HCT116 (cell line): ENCODE measurements around the gene ZNF358. TPM values are rescaled to one million over a fixed set of nuclear protein-coding genes. Genes with fewer than 3 reads are reported as not detected.

Experiments used
- ATAC-seq: fragments of 200-7000 bp; cut with Tn5 transposase; 2 replicates; pipeline ENCODE4 v1.9.1; 2020; ENCODE audit warnings: mild to moderate bottlenecking, moderate library complexity
- BruUV-seq: library from RNA; stranded (reverse); fragments of 400-500 nt; replicated peaks from 2 replicates; lab custom pipeline; 2021; lab: Mats Ljungman, UMichigan
- CTCF ChIA-PET: fragments of 300-600 bp; sonication (Branson Sonifier 250); formaldehyde crosslinking; loops from one replicate; lab custom pipeline; 2021; ENCODE audit warnings: antibody characterized with exemption; lab: Charles Lee
- POLR2A ChIA-PET: fragments of 300-600, 350-600 bp; sonication (Branson Sonifier 250); formaldehyde crosslinking; loops from one replicate; lab custom pipeline; 2021; ENCODE audit warnings: antibody characterized with exemption; lab: Charles Lee
- RAD21 ChIA-PET, 2 experiments: fragments of 300-600 bp; sonication (Branson Sonifier 250); formaldehyde crosslinking; loops; one replicate each; lab custom pipeline; 2023; ENCODE audit warnings: low total read pairs in 2 of 2; ENCODE audit not compliant: uncharacterized antibody in 2 of 2, unreplicated experiment in 2 of 2, low non-redundant PET in 1 of 2; lab: Charles Lee
- DNase-seq: peaks from one replicate; pipeline ENCODE4 v3.0.0-alpha.2; 2010; ENCODE audit warnings: low read depth, low spot score
- H2AFZ ChIP-seq: fragments of 200-600 bp; shearing (Covaris generic), sonication (generic); 2 replicates; pipeline ENCODE4 v1.6.1; 2017; ENCODE audit warnings: low read depth, mixed run types, mixed read lengths, antibody characterized with exemption, low read length; ENCODE audit not compliant: poor library complexity, severe bottlenecking
- H3K27ac ChIP-seq: 2 replicates; pipeline ENCODE4 v1.5.1; 2012; ENCODE audit warnings: low read depth, low read length
- H3K27me3 ChIP-seq: fragments of 200-600 bp; sonication (generic); 2 replicates; pipeline ENCODE4 v1.6.1; 2016; ENCODE audit warnings: mixed run types, low read length, mixed read lengths; ENCODE audit not compliant: insufficient read depth
- H3K36me3 ChIP-seq, 2 experiments: fragments of 200-500 bp in 1 of 2; fragments of 200-600 bp in 1 of 2; sonication (Bioruptor generic) in 1 of 2; sonication (generic) in 1 of 2; 2 replicates each; pipeline versions ENCODE4 v1.5.1 to v1.6.1; 2014 to 2016; ENCODE audit warnings: low read length in 2 of 2, inconsistent platforms in 1 of 2, mixed read lengths in 1 of 2, mixed run types in 1 of 2; ENCODE audit not compliant: insufficient read depth in 2 of 2, control insufficient read depth in 1 of 2
- H3K4me1 ChIP-seq, 2 experiments: fragments of 200-600 bp in 1 of 2; sonication (generic) in 1 of 2; 2 replicates each; pipeline versions ENCODE4 v1.5.1 to v1.6.1; 2012 to 2017; ENCODE audit warnings: low read length in 2 of 2, inconsistent platforms in 1 of 2, mild to moderate bottlenecking in 1 of 2, mixed read lengths in 1 of 2, mixed run types in 1 of 2, moderate library complexity in 1 of 2; ENCODE audit not compliant: insufficient read depth in 2 of 2, control insufficient read depth in 1 of 2
- H3K4me2 ChIP-seq: fragments of 200-600 bp; sonication (generic); 2 replicates; pipeline ENCODE4 v1.6.1; 2017; ENCODE audit warnings: mixed run types, low read length, mixed read lengths
- H3K4me3 ChIP-seq, 2 experiments: fragments of 200-600 bp in 1 of 2; sonication (generic) in 1 of 2; replicated peaks in 1 of 2; 2 replicates each; pipeline ENCODE4 v1.5.1; 2011 to 2016; ENCODE audit warnings: low read length in 2 of 2, control low read depth in 1 of 2, low read depth in 1 of 2, mild to moderate bottlenecking in 1 of 2, mixed read lengths in 1 of 2, mixed run types in 1 of 2
- H3K79me2 ChIP-seq: fragments of 200-600 bp; sonication (generic); 2 replicates; pipeline ENCODE4 v1.6.1; 2017; ENCODE audit warnings: mild to moderate bottlenecking, mixed run types, low read length, moderate library complexity, mixed read lengths; ENCODE audit not compliant: insufficient read depth
- H3K9ac ChIP-seq: fragments of 200-600 bp; sonication (generic); 2 replicates; pipeline ENCODE4 v1.6.1; 2016; ENCODE audit warnings: low read length, mixed read lengths
- H3K9me2 ChIP-seq: fragments of 200-600 bp; sonication (generic), shearing (Covaris generic); 2 replicates; pipeline ENCODE4 v1.6.1; 2017; ENCODE audit warnings: mixed run types, mild to moderate bottlenecking, moderate library complexity; ENCODE audit not compliant: insufficient read depth
- H3K9me3 ChIP-seq, 2 experiments: fragments of 200-500 bp in 1 of 2; fragments of 200-600 bp in 1 of 2; sonication (Bioruptor generic) in 1 of 2; sonication (generic) in 1 of 2; 2 replicates each; pipeline ENCODE4 v1.6.1; 2014 to 2017; ENCODE audit warnings: low read length in 2 of 2, mixed read lengths in 2 of 2, inconsistent platforms in 1 of 2, low read depth in 1 of 2, mild to moderate bottlenecking in 1 of 2, mixed run types in 1 of 2, moderate library complexity in 1 of 2; ENCODE audit not compliant: control insufficient read depth in 1 of 2, insufficient read depth in 1 of 2
- H4K20me1 ChIP-seq: fragments of 200-600 bp; sonication (generic), shearing (Covaris generic); 2 replicates; pipeline ENCODE4 v1.6.1; 2017; ENCODE audit warnings: mixed run types, mild to moderate bottlenecking, moderate library complexity; ENCODE audit not compliant: insufficient read depth
- ATF3 ChIP-seq: IDR thresholded peaks from 2 replicates; pipeline ENCODE4 v1.6.1; 2012
- CBX3 ChIP-seq: IDR thresholded peaks from 2 replicates; pipeline ENCODE4 v1.6.1; 2012; ENCODE audit warnings: low read depth
- CEBPB ChIP-seq: IDR thresholded peaks from 2 replicates; pipeline ENCODE4 v1.6.1; 2012; ENCODE audit warnings: low read depth
- ELF1 ChIP-seq: IDR thresholded peaks from 2 replicates; pipeline ENCODE4 v1.6.1; 2012; ENCODE audit warnings: low read depth, borderline replicate concordance
- EZH2 ChIP-seq: fragments of 200-600 bp; sonication (generic); IDR thresholded peaks from 2 replicates; pipeline ENCODE4 v1.6.1; 2017; ENCODE audit warnings: antibody characterized with exemption, mixed run types
- EZH2phosphoT487 ChIP-seq: fragments of 200-600 bp; IDR thresholded peaks from 2 replicates; pipeline ENCODE4 v1.6.1; 2018; ENCODE audit warnings: antibody characterized with exemption, borderline replicate concordance
- FOSL1 ChIP-seq: IDR thresholded peaks from 2 replicates; pipeline ENCODE4 v1.6.1; 2012; ENCODE audit warnings: low read depth
- JUND ChIP-seq: IDR thresholded peaks from 2 replicates; pipeline ENCODE4 v1.6.1; 2012
- POLR2AphosphoS5 ChIP-seq: IDR thresholded peaks from 2 replicates; pipeline ENCODE4 v1.6.1; 2011; ENCODE audit warnings: mild to moderate bottlenecking, low read depth, low read length, moderate library complexity
- RAD21 ChIP-seq: IDR thresholded peaks from 2 replicates; pipeline ENCODE4 v1.6.1; 2012; ENCODE audit warnings: low read depth, mild to moderate bottlenecking
- REST ChIP-seq: IDR thresholded peaks from 2 replicates; pipeline ENCODE4 v1.6.1; 2012; ENCODE audit warnings: low read depth
- SP1 ChIP-seq: IDR thresholded peaks from 2 replicates; pipeline ENCODE4 v1.6.1; 2012; ENCODE audit warnings: low read depth
- SRF ChIP-seq: IDR thresholded peaks from 2 replicates; pipeline ENCODE4 v1.6.1; 2012; ENCODE audit warnings: low read depth
- ZFX ChIP-seq: fragments of 450-650 bp; IDR thresholded peaks from 2 replicates; pipeline ENCODE4 v1.6.1; 2017
- ZNF274 ChIP-seq: fragments of 200-500 bp; sonication (Bioruptor generic); IDR thresholded peaks from 2 replicates; pipeline ENCODE4 v1.6.1; 2014; ENCODE audit warnings: mild to moderate bottlenecking, low read depth, low read length, inconsistent platforms
- intact Hi-C: fragments of 100-400 bp; cut with micrococcal nuclease; formaldehyde crosslinking; loops from 2 replicates; pipeline ENCODE4 v1.10.0; 2022
- total RNA-seq: library from RNA; stranded (reverse); gene quantifications from one replicate; pipeline ENCODE4 v1.2.1, GENCODE V29; 2021; ENCODE audit not compliant: unreplicated experiment
- TF ChIP-seq, protein P1 (sequence below): IDR thresholded peaks from 2 replicates; pipeline ENCODE4 v1.6.1; 2011; ENCODE audit warnings: mild to moderate bottlenecking, low read length, moderate library complexity; ENCODE audit not compliant: insufficient replicate concordance; ENCODE audit errors: extremely low read depth
- TF ChIP-seq, protein P2 (sequence below): IDR thresholded peaks from 2 replicates; pipeline ENCODE4 v1.6.1; 2012
- TF ChIP-seq, protein P3 (sequence below), 3 experiments: fragments of 200-600 bp in 1 of 3; sonication (generic) in 1 of 3; IDR thresholded peaks in 2 of 3; conservative IDR thresholded peaks in 1 of 3; 2 replicates each; pipeline ENCODE4 v1.5.1; 2012 to 2017; ENCODE audit warnings: low read depth in 2 of 3, low read length in 2 of 3, antibody characterized with exemption in 1 of 3, borderline replicate concordance in 1 of 3, control low read depth in 1 of 3, mild to moderate bottlenecking in 1 of 3, mixed read lengths in 1 of 3, mixed run types in 1 of 3, moderate library complexity in 1 of 3; ENCODE audit not compliant: insufficient read depth in 1 of 3

Gene ZNF358
- total RNA-seq, 1 experiment from 2014 or later = 20.7 TPM

DNA sequence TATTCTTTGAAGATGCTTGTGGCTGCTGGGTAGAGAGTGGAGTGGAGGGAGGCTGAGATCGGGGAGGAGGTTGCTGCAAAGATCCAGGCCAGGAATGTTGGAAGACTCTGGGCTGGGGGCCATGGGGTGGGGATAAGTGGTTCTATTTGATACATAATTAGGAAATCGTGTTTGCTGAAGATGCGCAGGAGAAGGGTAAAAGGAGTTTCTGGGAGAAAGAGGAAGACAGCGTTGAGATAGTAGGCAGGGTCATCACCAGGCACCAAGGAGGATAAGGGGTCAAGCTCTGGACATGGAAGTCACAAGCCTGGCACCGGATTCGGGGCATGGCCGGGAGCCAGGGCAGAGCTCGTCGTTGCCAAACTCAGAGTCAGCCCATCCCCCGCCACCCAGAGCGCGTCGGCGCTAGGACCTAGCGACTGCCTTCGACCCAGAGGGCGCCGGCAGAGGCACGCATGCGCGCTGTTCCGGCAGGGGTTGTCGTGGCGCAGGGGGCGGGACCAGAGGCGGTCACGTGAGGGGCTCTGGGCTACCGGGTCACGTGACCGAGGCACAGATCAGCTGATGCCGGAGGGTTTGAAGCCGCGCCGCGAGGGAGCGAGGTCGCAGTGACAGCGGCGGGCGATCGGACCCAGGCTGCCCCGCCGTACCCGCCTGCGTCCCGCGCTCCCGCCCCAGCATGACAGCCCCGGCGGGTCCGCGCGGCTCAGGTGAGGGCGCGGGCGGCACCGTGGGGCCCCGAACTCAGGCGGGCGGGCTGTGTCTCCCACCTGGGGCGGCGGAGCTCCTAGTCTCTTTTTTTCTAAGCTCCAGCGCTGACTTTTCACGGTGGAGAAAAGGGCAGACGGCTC, 6.4 kb downstream of the ZNF358 start, which contains the start of gene MCOLN1:
Gene MCOLN1, plus strand, starts transcription at position 553 of the 851 bp plus-strand sequence. Its CDS starts 127 bp downstream, at position 680.
- Histone ChIP-seq H3K27ac (peak within 1 kb of the TSS; percentile 49), H3K79me2 (peaks cover 4% of the 10 kb centered on the region; the same call in 1 of the 2 replicates), H3K27me3 (no peaks in the 10 kb centered on the region), H3K36me3 (no peaks in the 10 kb centered on the region), H3K9me3 (no peaks in the 10 kb centered on the region), H4K20me1 (no peaks in the 10 kb centered on the region), H3K4me2 (peak within 1 kb of the TSS; percentile 98), H3K4me1 (peaks cover 11 to 17% of the 10 kb centered on the region in 2 experiments; a peak in 3 of 4 replicates), H3K4me3 (peak within 1 kb of the TSS; percentile 77 to 89), H2AFZ (no peak within 1 kb of the TSS), H3K9me2 (no peaks in the 10 kb centered on the region), H3K9ac (peak within 1 kb of the TSS; percentile 72)
- ChIA-PET POLR2A (interaction anchor here (0.7 to 1.4 kb wide), 4 partner anchors 16 to 423 kb away, joined by 3 to 5 read pairs (median 4); no protein-coding TSS in a partner anchor), CTCF (interaction anchor here (1.5 kb wide), 1 partner anchor 168 kb away, joined by 5 read pairs; no protein-coding TSS in a partner anchor), RAD21 (no interaction called here)
- BruUV-seq = no TSS peak
- intact Hi-C loops = loop anchor here (1.0 kb wide), 1 partner anchor 12 kb away; no protein-coding TSS in a partner anchor
- DNase-seq (peak; percentile 90), ATAC-seq (peak; percentile 89)
- TF ChIP-seq EZH2phosphoT487 (no peak), REST (no peak), POLR2AphosphoS5 (peak; percentile 42; the same call in 1 of the 2 replicates), ELF1 (no peak; the same call in 1 of the 2 replicates), CEBPB (no peak), SRF (no peak), CBX3 (peak; percentile 89), ZNF274 (no peak), FOSL1 (peak; percentile 95), ZFX (no peak), ATF3 (no peak; the same call in 1 of the 2 replicates), JUND (no peak), RAD21 (no peak; the same call in 1 of the 2 replicates), EZH2 (no peak), SP1 (peak; percentile 97)
- TF ChIP-seq, protein P1, sequence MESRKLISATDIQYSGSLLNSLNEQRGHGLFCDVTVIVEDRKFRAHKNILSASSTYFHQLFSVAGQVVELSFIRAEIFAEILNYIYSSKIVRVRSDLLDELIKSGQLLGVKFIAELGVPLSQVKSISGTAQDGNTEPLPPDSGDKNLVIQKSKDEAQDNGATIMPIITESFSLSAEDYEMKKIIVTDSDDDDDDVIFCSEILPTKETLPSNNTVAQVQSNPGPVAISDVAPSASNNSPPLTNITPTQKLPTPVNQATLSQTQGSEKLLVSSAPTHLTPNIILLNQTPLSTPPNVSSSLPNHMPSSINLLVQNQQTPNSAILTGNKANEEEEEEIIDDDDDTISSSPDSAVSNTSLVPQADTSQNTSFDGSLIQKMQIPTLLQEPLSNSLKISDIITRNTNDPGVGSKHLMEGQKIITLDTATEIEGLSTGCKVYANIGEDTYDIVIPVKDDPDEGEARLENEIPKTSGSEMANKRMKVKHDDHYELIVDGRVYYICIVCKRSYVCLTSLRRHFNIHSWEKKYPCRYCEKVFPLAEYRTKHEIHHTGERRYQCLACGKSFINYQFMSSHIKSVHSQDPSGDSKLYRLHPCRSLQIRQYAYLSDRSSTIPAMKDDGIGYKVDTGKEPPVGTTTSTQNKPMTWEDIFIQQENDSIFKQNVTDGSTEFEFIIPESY = no peak
- TF ChIP-seq, protein P2, sequence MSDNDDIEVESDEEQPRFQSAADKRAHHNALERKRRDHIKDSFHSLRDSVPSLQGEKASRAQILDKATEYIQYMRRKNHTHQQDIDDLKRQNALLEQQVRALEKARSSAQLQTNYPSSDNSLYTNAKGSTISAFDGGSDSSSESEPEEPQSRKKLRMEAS = peak; percentile 98
- TF ChIP-seq, protein P3, sequence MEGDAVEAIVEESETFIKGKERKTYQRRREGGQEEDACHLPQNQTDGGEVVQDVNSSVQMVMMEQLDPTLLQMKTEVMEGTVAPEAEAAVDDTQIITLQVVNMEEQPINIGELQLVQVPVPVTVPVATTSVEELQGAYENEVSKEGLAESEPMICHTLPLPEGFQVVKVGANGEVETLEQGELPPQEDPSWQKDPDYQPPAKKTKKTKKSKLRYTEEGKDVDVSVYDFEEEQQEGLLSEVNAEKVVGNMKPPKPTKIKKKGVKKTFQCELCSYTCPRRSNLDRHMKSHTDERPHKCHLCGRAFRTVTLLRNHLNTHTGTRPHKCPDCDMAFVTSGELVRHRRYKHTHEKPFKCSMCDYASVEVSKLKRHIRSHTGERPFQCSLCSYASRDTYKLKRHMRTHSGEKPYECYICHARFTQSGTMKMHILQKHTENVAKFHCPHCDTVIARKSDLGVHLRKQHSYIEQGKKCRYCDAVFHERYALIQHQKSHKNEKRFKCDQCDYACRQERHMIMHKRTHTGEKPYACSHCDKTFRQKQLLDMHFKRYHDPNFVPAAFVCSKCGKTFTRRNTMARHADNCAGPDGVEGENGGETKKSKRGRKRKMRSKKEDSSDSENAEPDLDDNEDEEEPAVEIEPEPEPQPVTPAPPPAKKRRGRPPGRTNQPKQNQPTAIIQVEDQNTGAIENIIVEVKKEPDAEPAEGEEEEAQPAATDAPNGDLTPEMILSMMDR (IDR thresholded peaks at IDR 0.05 in 2 of 3, conservative IDR thresholded peaks at IDR 0.05 in 1 of 3; ENCODE audit: borderline replicate concordance in 1 of 3, insufficient read depth in 1 of 3, low read depth in 2 of 3, low read length in 2 of 3) = no peak
